A549 (cell line): ENCODE measurements around the gene SLC35B2. TPM values are rescaled to one million over a fixed set of nuclear protein-coding genes. Genes with fewer than 3 reads are reported as not detected.
A peak's percentile ranks its signal among the peaks of the same experiment; 100 is the strongest.

ENCODE experiments used
- BHLHE40 ChIP-seq: IDR thresholded peaks from 2 replicates; pipeline ENCODE4 v1.6.1; 2012; ENCODE audit warnings: low read depth, low read length, inconsistent platforms
- CBX8 ChIP-seq: fragments of 200-600 bp; sonication (generic); IDR thresholded peaks from 2 replicates; pipeline ENCODE4 v1.6.1; 2016
- CEBPB ChIP-seq, 2 experiments: fragments of >200 bp in 1 of 2; sonication (Bioruptor Twin) in 1 of 2; formaldehyde crosslinking in 1 of 2; IDR thresholded peaks; 2 replicates each; pipeline ENCODE4 v1.6.1; 2012 to 2016
- CHD2 ChIP-seq: fragments of 150-350 bp; IDR thresholded peaks from 2 replicates; pipeline ENCODE4 v1.6.1; 2014; ENCODE audit warnings: low read length; ENCODE audit not compliant: partially characterized antibody
- CHD4 ChIP-seq: fragments of 200-600 bp; sonication (generic); IDR thresholded peaks from 2 replicates; pipeline ENCODE4 v1.6.1; 2016; ENCODE audit warnings: antibody characterized with exemption, mild to moderate bottlenecking, borderline replicate concordance
- ESRRA ChIP-seq: fragments of 150-350 bp; IDR thresholded peaks from 2 replicates; pipeline ENCODE4 v1.6.1; 2014; ENCODE audit warnings: mild to moderate bottlenecking, low read length, borderline replicate concordance
- FOSL2 ChIP-seq, 2 experiments: fragments of 450-650 bp in 1 of 2; fragments of >200 bp in 1 of 2; sonication (Bioruptor Twin) in 1 of 2; formaldehyde crosslinking; IDR thresholded peaks; 2 replicates each; pipeline versions ENCODE4 v1.5.0 to v1.6.1; 2016 to 2020; ENCODE audit warnings: mild to moderate bottlenecking in 1 of 2, moderate library complexity in 1 of 2
- FOXS1 ChIP-seq: fragments of 250-450 bp; sonication (Bioruptor Pico); IDR thresholded peaks from 2 replicates; pipeline ENCODE4 v1.5.0; 2020; ENCODE audit warnings: mild to moderate bottlenecking, moderate library complexity
- HEYL ChIP-seq: fragments of 250-450 bp; sonication (Bioruptor Pico); IDR thresholded peaks from 2 replicates; pipeline ENCODE4 v1.8.0; 2021; ENCODE audit warnings: mild to moderate bottlenecking, moderate library complexity
- HOXB13 ChIP-seq: fragments of 250-450 bp; sonication (Bioruptor Pico); IDR thresholded peaks from 2 replicates; pipeline ENCODE4 v1.5.0; 2020; ENCODE audit warnings: low read depth, mild to moderate bottlenecking, moderate library complexity
- JUNB ChIP-seq: fragments of >200 bp; sonication (Bioruptor Twin); formaldehyde crosslinking; IDR thresholded peaks from 2 replicates; pipeline ENCODE4 v1.6.1; 2016
- KDM1A ChIP-seq: fragments of 200-600 bp; sonication (generic); IDR thresholded peaks from 2 replicates; pipeline ENCODE4 v1.6.1; 2016; ENCODE audit warnings: low read depth, mild to moderate bottlenecking
- KDM5A ChIP-seq: fragments of 200-600 bp; sonication (generic); IDR thresholded peaks from 2 replicates; pipeline ENCODE4 v1.6.1; 2016; ENCODE audit warnings: antibody characterized with exemption, mild to moderate bottlenecking
- NFE2L2 ChIP-seq: fragments of 150-350 bp; conservative IDR thresholded peaks from 2 replicates; pipeline ENCODE4 v1.6.1; 2014; ENCODE audit warnings: low read length
- NPAS2 ChIP-seq: fragments of 250-450 bp; sonication (Bioruptor Pico); IDR thresholded peaks from 2 replicates; pipeline ENCODE4 v1.8.0; 2022; ENCODE audit warnings: mild to moderate bottlenecking, moderate library complexity, borderline replicate concordance
- NR3C1 ChIP-seq: fragments of >200 bp; sonication (Bioruptor Twin); formaldehyde crosslinking; IDR thresholded peaks from 3 replicates; pipeline ENCODE4 v1.6.1; 2017
- PHF8 ChIP-seq: fragments of 200-600 bp; sonication (generic); IDR thresholded peaks from 2 replicates; pipeline ENCODE4 v1.6.1; 2016; ENCODE audit warnings: low read depth, mild to moderate bottlenecking, antibody characterized with exemption, moderate library complexity, borderline replicate concordance
- POLR2AphosphoS2 ChIP-seq: conservative IDR thresholded peaks from 2 replicates; pipeline ENCODE4 v1.6.1; 2012; ENCODE audit warnings: low read length, improper control_type of control experiment, inconsistent platforms
- RAD21 ChIP-seq, 2 experiments: fragments of >200 bp in 1 of 2; sonication (Bioruptor Twin) in 1 of 2; formaldehyde crosslinking in 1 of 2; IDR thresholded peaks in 1 of 2; conservative IDR thresholded peaks in 1 of 2; 2 replicates in 1 of 2; 3 replicates in 1 of 2; pipeline ENCODE4 v1.6.1; 2012 to 2018; ENCODE audit warnings: inconsistent platforms in 1 of 2
- RCOR1 ChIP-seq: fragments of 150-350 bp; IDR thresholded peaks from 2 replicates; pipeline ENCODE4 v1.6.1; 2014; ENCODE audit warnings: antibody characterized with exemption, low read length, low read depth
- RNF2 ChIP-seq: fragments of 200-600 bp; sonication (generic); IDR thresholded peaks from 2 replicates; pipeline ENCODE4 v1.6.1; 2016; ENCODE audit warnings: low read depth, mild to moderate bottlenecking, antibody characterized with exemption, moderate library complexity, borderline replicate concordance
- SMC3 ChIP-seq: fragments of >200 bp; sonication (Bioruptor Twin); formaldehyde crosslinking; IDR thresholded peaks from 3 replicates; pipeline ENCODE4 v1.6.1; 2018; ENCODE audit warnings: inconsistent platforms
- TFCP2L1 ChIP-seq: fragments of 250-450 bp; sonication (Bioruptor Pico); IDR thresholded peaks from 2 replicates; pipeline ENCODE4 v1.5.0; 2021; ENCODE audit warnings: mild to moderate bottlenecking
- TP53 ChIP-seq: fragments of 250-450 bp; sonication (Bioruptor Pico); IDR thresholded peaks from 2 replicates; pipeline ENCODE4 v1.5.0; 2021; ENCODE audit warnings: mild to moderate bottlenecking, moderate library complexity
- ZFP36 ChIP-seq: fragments of 450-650 bp; IDR thresholded peaks from 2 replicates; pipeline ENCODE4 v1.6.1; 2014; ENCODE audit warnings: borderline replicate concordance; ENCODE audit not compliant: partially characterized antibody
- ZNF302 ChIP-seq: fragments of 250-450 bp; sonication (Bioruptor Pico); IDR thresholded peaks from 2 replicates; pipeline ENCODE4 v1.9.0; 2021; ENCODE audit warnings: inconsistent platforms, mild to moderate bottlenecking, moderate library complexity
- ZSCAN20 ChIP-seq: fragments of 250-450 bp; sonication (Bioruptor Pico); IDR thresholded peaks from 2 replicates; pipeline ENCODE4 v1.8.0; 2022; ENCODE audit warnings: mild to moderate bottlenecking, moderate library complexity
- polyA plus RNA-seq, 4 experiments: library from polyadenylated mRNA; depleted of rRNA in 3 of 4; stranded (reverse); fragments of >200 nt; fragmentation: RNase III in 1 of 4; extraction: RNeasy Plus Mini Kit Qiagen cat#74134 plus additional on column Dnase treatment in 1 of 4; gene quantifications; 2 replicates in 3 of 4; 3 replicates in 1 of 4; pipeline ENCODE4 v1.2.3, GENCODE V29; 2011 to 2017
- TF ChIP-seq, protein P1 (sequence below): IDR thresholded peaks from 2 replicates; pipeline ENCODE4 v1.6.1; 2012
- TF ChIP-seq, protein P2 (sequence below): fragments of 200-600 bp; sonication (generic); IDR thresholded peaks from 2 replicates; pipeline ENCODE4 v1.6.1; 2016; ENCODE audit warnings: antibody characterized with exemption, mild to moderate bottlenecking, moderate library complexity
- TF ChIP-seq, protein P3 (sequence below): IDR thresholded peaks from 2 replicates; pipeline ENCODE4 v1.6.1; 2012; ENCODE audit warnings: low read depth, borderline replicate concordance
- TF ChIP-seq, protein P4 (sequence below): IDR thresholded peaks from 2 replicates; pipeline ENCODE4 v1.6.1; 2012
- TF ChIP-seq, protein P5 (sequence below): fragments of >200 bp; sonication (Bioruptor Twin); formaldehyde crosslinking; IDR thresholded peaks from 3 replicates; pipeline ENCODE4 v1.5.1; 2016
- TF ChIP-seq, protein P6 (sequence below): fragments of >200 bp; sonication (Bioruptor Twin); formaldehyde crosslinking; IDR thresholded peaks from 3 replicates; pipeline ENCODE4 v1.6.1; 2016

SLC35B2 gene
- polyA plus RNA-seq, 2 of the 4 experiments (the other 2 are of a cell fraction): 44.5 to 45.6 TPM

DNA sequence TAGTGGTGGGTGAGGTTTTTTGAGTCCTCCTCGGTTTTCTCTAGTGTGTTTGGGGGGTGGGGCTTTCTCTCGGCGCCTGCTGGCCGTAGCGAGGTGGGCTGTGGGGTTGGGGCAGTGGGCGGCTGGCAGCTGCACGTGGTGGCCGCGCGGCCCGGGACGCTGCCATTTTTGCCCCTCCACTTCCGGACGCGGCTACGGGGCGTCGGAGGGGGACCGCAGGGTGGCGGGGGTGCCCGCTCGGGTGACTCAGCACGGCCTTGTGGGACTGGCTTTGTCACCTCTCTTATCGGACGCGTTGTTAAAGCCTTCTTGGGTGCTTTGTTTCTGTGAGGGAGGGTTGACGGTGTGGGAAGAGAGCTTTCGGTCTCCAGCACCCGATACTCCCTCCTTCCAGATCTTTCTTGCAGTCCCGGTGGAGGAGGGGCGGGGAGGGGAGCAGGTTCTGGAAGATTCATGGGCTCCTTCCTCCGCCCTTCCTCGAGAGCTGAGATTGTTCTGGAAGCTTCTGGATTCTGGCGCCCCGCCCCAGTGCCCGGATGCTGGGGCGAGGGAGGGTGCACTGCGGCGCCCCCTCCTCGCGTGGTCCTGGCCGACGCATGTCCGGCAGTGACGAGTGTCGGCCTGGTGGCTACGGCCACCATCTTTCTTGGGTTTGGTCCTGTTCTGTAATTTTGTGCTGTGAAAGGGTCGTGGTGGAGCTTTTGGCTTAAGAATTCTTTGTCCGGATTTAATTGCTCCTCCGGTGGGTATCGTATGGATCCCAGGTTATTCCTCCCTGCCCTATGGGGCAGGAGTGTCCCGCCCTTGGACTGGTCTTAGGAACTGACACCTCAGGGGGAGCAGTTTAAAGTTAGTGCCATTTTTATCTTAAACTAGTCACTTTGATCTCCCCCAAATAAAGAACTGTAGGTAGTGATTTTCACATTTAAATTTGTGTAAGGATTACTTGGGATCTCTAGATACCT is 9.7 kb downstream of the SLC35B2 start (continued):
- TF ChIP-seq POLR2AphosphoS2 (no peak), ZFP36 (no peak), NR3C1 (no peak), RAD21 (conservative IDR thresholded peaks at IDR 0.05 in 1 of 2, IDR thresholded peaks at IDR 0.05 in 1 of 2) (no peak), HEYL (CRISPR knock-in tag) (no peak), TFCP2L1 (CRISPR knock-in tag) (no peak), BHLHE40 (no peak), ESRRA (no peak), ZNF302 (CRISPR knock-in tag) (no peak), JUNB (no peak), ZSCAN20 (CRISPR knock-in tag) (no peak), NFE2L2 (no peak), KDM5A (no peak), SMC3 (no peak), HOXB13 (no peak), FOXS1 (CRISPR knock-in tag) (no peak), KDM1A (no peak), CBX8 (no peak), RCOR1 (no peak), CHD2 (no peak), PHF8 (peak; percentile 22; the same call in 1 of the 2 replicates), FOSL2 (IDR thresholded peaks at IDR 0.05) (no peak), FOSL2 (CRISPR knock-in tag; IDR thresholded peaks at IDR 0.05) (peak; percentile 44; the same call in 1 of the 2 replicates), RNF2 (no peak), TP53 (peak; percentile 82; the same call in 1 of the 2 replicates), CHD4 (no peak), CEBPB (IDR thresholded peaks at IDR 0.05) (no peak), NPAS2 (no peak)
- TF ChIP-seq, protein P1, sequence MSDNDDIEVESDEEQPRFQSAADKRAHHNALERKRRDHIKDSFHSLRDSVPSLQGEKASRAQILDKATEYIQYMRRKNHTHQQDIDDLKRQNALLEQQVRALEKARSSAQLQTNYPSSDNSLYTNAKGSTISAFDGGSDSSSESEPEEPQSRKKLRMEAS: peak; percentile 86
- TF ChIP-seq, protein P2, sequence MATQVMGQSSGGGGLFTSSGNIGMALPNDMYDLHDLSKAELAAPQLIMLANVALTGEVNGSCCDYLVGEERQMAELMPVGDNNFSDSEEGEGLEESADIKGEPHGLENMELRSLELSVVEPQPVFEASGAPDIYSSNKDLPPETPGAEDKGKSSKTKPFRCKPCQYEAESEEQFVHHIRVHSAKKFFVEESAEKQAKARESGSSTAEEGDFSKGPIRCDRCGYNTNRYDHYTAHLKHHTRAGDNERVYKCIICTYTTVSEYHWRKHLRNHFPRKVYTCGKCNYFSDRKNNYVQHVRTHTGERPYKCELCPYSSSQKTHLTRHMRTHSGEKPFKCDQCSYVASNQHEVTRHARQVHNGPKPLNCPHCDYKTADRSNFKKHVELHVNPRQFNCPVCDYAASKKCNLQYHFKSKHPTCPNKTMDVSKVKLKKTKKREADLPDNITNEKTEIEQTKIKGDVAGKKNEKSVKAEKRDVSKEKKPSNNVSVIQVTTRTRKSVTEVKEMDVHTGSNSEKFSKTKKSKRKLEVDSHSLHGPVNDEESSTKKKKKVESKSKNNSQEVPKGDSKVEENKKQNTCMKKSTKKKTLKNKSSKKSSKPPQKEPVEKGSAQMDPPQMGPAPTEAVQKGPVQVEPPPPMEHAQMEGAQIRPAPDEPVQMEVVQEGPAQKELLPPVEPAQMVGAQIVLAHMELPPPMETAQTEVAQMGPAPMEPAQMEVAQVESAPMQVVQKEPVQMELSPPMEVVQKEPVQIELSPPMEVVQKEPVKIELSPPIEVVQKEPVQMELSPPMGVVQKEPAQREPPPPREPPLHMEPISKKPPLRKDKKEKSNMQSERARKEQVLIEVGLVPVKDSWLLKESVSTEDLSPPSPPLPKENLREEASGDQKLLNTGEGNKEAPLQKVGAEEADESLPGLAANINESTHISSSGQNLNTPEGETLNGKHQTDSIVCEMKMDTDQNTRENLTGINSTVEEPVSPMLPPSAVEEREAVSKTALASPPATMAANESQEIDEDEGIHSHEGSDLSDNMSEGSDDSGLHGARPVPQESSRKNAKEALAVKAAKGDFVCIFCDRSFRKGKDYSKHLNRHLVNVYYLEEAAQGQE: no peak
- TF ChIP-seq, protein P3, sequence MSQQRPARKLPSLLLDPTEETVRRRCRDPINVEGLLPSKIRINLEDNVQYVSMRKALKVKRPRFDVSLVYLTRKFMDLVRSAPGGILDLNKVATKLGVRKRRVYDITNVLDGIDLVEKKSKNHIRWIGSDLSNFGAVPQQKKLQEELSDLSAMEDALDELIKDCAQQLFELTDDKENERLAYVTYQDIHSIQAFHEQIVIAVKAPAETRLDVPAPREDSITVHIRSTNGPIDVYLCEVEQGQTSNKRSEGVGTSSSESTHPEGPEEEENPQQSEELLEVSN: peak; percentile 39; the same call in 1 of the 2 replicates
- TF ChIP-seq, protein P4, sequence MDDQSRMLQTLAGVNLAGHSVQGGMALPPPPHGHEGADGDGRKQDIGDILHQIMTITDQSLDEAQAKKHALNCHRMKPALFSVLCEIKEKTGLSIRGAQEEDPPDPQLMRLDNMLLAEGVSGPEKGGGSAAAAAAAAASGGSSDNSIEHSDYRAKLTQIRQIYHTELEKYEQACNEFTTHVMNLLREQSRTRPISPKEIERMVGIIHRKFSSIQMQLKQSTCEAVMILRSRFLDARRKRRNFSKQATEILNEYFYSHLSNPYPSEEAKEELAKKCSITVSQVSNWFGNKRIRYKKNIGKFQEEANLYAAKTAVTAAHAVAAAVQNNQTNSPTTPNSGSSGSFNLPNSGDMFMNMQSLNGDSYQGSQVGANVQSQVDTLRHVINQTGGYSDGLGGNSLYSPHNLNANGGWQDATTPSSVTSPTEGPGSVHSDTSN: no peak
- TF ChIP-seq, protein P5, sequence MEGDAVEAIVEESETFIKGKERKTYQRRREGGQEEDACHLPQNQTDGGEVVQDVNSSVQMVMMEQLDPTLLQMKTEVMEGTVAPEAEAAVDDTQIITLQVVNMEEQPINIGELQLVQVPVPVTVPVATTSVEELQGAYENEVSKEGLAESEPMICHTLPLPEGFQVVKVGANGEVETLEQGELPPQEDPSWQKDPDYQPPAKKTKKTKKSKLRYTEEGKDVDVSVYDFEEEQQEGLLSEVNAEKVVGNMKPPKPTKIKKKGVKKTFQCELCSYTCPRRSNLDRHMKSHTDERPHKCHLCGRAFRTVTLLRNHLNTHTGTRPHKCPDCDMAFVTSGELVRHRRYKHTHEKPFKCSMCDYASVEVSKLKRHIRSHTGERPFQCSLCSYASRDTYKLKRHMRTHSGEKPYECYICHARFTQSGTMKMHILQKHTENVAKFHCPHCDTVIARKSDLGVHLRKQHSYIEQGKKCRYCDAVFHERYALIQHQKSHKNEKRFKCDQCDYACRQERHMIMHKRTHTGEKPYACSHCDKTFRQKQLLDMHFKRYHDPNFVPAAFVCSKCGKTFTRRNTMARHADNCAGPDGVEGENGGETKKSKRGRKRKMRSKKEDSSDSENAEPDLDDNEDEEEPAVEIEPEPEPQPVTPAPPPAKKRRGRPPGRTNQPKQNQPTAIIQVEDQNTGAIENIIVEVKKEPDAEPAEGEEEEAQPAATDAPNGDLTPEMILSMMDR: no peak
- TF ChIP-seq, protein P6, sequence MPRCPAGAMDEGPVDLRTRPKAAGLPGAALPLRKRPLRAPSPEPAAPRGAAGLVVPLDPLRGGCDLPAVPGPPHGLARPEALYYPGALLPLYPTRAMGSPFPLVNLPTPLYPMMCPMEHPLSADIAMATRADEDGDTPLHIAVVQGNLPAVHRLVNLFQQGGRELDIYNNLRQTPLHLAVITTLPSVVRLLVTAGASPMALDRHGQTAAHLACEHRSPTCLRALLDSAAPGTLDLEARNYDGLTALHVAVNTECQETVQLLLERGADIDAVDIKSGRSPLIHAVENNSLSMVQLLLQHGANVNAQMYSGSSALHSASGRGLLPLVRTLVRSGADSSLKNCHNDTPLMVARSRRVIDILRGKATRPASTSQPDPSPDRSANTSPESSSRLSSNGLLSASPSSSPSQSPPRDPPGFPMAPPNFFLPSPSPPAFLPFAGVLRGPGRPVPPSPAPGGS: no peak; the same call in 2 of the 3 replicates
